HG03103 (cell line): Measurements from ENCODE around the gene STK39.

Source experiments
- ATAC-seq: cut with Tn5 transposase; IDR thresholded peaks from one replicate; pipeline ENCODE4 v1.9.1; 2021; ENCODE audit warnings: low read depth; ENCODE audit not compliant: unreplicated experiment

The STK39 gene

DNA sequence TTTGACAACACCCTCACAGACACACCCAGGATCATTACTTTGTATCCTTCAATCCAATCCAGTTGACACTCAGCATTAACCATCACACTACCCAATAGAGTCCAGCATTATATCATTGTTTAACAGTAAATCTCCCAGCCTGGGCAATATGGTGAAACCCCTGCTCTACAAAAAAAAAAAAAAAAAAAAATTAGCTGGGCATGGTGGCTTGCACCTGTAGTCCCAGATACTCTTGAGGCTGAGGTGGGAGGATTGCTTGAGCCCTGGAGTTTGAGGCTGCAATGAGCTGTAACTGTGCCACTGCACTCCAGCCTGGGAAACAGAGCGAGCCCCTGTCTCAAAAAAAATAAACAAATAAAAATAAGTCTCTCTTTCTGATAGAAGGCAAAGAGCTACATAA lies 304.0 kb downstream of the STK39 start:
- no peak for ATAC-seq

DNA sequence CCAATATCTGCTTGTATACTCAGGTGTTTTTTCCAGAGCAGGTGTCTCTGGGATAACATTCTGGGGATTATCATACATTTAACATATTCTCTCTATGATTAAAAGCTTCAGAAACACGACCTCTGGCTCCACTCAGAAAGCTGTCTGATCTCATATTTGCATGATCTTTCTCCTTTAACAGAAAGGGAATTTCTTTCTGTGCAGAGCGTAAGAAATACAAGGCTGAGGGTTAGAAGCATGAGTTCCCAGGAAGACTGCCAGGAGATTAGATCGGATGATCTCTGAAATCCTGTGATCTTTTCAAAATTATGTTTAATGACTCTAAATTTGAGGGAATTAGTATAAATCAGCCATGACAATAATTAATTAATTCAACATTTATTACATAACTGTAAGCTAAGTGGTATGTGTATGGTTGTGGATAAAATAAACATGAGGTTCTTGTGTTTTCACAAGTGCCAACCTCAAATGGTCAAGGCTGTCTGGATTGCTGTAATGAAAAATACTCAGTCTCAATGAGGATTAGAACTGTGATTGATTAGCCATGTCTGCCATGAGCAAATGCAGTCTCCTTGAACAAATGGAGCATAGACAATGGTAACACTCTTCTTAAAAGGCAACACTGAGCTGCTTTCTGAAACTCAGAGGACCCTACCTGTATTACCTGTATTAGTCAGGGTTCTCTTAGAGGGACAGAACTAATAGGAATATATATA lies 304.9 kb downstream of the STK39 start:
- ATAC-seq, result no peak

DNA sequence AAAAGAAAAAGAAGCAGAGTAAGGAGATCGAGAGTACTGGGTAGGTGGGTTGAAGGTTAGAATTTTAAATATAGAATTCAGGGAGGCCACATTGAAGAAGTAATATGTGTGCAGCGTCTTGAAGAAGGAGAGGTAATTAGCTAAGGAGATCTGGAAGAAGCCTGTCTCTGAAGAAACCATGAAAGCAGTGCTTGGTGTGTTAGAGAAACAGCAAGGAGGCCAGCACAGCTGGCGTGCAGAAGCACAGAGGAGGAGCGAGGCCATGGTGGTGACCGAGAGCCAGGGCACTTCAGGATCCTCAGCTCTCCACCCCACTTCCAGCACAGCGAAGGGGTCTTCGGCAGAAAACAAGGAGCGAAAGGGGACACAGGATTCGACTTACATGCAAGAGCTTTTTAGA lies 305.8 kb downstream of the STK39 start:
- no peak for ATAC-seq

DNA sequence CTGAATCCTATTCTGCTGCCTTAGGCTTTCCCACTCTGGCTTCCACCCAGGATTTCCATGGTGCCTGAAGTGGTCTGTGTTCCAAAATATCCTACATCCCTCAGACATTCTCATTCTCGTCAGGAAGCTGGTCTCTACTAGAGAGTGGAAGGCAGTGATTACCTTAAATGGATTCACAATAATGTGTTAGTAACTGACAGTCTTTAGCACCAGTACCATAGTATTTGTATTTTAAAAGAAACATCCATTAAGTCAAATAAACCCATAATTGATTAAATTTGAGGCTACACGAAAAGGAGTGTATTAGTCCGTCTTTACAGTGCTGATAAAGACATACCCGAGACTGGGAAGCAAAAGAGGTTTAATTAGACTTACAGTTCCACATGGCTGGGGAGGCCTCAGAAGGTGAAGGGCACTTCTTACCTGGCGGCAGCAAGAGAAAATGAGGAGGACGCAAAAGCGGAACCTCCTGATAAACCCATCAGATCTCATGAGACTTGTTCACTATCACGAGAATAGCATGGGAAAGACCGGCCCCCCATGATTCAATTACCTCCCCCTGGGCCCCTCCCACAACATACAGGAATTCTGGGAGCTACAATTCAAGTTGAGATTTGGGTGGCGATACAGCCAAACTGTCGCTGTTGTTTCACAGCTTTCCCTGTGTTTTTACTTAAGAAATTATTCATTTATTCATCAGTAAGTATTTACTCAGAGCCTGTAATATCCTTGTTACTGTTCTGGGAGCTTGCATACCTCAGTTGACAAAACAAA lies 306.5 kb downstream of the STK39 start:
- no peak for ATAC-seq

DNA sequence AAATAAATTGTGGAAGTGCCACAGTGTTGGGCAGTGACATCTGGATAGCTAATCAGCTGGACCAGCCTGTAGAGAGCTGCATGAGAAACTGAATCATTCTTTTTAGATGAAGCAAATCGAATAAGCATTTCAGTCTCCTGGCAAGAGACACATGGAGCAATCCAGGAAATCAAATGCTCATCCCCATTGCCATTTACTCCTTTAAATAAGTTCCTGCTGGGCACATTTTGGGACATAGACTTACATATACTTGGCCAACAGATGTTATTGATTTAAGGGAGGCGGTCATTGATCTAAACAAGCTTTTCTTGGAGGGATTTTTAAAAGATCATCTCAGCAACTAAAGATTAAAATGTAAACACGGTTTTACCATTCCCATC lies 307.1 kb downstream of the STK39 start:
- ATAC-seq, result no peak

DNA sequence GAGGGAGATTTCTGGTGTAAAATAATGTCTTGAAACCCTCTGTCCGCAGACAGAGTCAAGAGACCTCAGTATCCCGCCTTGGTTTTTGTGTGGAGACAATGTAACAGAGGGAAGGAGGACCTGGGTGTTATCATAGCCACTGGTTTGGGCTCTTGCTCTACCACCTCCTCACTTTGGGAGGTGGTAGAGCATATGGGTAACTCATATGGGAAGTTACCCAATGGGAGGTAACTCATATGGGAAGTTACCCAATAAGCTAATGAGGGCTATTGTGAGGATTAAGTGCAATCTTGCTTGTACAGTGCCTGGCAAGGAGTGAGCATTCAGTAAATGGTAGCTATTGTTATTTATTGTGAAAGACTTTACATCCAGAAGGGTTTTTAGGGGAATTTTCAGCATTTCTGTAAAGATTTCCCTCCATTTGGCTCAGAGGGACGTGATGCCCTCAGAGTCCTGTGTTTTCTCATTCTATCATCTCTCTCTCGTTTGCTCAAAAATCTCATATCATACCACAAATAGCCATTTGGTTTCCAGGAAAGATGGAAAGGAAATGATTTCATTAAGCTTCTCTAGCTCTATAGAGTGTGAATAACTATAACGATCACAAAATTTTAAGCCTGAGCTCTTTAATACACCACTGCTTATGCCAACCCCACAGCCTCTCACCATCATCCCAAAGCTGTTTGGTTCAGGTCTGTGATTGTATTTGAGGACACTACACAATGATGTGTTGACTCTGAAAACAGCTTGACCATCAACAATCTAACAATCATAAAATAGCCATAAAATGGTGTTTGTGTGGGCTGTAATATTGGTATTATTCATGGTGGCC lies 307.7 kb downstream of the STK39 start:
- ATAC-seq, result no peak

DNA sequence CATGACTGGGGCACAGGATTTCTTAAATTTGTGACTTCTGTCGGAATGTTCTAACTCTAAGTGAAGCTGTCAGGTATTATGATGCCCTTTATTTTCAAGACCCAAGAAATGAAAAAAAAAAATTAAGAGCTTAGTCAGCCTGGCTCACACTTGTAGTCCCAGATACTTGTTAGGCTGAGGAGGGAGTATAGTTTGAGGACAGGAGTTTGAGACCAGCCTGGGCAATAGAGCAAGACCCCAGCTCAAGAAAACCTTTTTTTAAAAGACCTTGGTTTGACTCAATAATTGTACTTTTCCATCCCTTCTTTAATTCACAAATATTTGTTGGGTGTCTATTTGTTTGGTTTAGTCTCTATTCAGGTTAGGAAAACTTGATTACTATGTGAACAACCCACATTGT lies 310.0 kb downstream of the STK39 start:
- ATAC-seq, result no peak

DNA sequence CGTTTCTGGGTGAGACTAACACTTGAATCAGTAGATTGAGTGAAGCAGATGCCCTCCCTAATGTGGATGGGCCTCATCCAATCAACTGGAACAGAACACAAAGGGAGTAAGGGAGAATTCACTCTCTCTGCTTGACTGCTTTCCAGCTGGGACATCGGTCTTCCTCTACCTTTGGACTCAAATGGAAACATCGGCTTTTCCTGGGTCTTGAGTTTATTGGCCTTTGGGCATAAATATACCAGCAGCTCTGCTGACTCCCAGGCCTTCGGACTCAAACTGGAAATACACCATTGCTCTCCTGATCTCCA lies 311.6 kb downstream of the STK39 start:
- ATAC-seq, result no peak

DNA sequence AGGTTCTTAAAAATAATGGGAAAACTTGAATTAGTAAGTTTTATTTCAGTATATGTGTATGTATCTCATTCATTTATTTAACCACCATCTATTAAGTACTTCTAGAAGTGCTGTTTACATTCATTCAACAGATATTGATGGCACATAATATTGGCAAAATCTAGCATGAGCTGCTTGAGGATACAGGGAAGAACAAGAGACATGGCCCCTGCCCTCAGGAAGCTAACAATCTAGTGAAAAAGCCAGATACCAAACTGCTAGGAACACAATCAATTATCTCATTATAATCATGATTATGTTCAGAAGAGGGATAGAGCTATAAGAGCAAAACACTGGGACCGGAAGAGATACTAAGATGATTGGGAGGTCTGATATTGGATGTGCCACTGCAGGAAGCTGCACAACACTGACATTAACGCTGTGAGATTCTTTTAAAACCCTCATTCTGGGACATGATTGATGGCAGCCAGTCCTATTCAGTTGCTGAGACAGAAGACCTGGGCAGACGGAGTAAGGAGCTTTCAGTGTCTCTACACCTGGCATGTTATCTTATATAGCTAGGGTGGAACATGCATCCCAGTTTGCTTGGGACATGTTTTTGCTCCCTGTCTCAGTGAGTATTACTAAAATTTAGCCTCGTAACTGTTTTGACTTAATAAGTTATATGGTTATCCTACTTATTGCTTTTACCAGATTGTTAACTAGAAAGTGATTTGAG lies 314.1 kb downstream of the STK39 start:
- no peak for ATAC-seq

DNA sequence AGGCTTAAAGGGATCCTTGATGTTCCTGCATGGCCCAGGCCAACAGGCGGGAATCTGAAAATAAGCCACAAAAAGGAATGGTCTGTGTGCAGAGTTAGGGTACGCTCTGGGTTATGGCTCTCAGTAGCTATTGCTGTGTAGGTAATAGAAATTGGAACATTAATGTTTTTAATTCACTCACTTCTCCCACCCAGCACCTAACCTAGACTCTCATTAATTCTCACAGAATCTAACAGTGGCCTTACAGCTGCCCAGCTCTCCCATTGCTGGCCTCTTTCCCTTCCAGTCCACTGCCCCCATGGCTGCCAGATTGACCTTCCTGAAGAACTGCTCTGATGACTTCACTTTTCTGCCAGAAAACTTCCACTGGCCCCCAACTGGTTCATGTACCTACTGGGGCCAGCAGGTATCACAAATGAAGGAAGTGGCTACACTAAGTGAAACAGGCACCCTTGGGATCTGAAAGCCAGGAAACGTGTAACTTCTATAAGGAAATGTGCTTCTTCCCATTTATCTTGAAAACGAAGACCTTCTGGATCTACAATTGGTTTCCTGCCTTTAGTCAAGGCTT lies 315.2 kb downstream of the STK39 start:
- no peak for ATAC-seq

DNA sequence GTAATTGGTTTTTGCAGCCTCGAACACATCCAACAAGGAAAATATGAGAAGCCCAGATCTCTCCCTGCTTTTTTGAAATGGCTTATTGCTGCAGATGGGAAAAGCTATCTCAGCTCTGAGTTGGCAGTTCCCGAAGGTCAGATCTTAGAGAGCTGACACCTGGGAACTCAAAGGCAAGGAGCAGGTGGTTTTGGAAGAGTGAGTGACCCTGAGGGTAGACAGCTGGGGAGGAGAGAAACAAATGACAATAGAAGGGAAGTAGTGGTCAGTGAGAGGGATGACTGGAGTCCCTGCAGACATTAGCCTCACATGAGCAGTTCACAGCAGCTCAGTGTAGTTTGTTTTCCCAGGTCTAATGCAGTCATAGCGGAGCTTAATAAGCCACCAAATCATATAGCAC lies 317.9 kb downstream of the STK39 start:
- ATAC-seq, result no peak

DNA sequence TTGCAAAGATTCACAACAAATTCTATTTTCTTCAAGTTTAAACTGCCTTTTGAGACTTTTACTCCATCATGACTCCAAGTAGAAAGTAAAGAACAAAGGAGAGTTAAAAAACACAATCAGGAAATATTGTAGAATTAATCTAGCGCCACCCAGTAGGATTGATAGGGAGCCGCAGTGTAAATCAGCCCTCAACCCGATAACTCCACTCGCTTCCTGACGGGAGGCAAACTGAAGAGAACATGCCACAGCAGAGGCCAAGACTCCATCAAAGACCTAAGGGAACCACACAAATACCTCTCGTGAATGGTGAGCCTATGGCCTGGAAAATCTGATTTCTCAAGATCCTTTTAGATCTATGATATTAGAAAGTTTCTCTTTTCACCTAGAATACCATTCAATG lies 319.0 kb downstream of the STK39 start:
- ATAC-seq, result no peak

DNA sequence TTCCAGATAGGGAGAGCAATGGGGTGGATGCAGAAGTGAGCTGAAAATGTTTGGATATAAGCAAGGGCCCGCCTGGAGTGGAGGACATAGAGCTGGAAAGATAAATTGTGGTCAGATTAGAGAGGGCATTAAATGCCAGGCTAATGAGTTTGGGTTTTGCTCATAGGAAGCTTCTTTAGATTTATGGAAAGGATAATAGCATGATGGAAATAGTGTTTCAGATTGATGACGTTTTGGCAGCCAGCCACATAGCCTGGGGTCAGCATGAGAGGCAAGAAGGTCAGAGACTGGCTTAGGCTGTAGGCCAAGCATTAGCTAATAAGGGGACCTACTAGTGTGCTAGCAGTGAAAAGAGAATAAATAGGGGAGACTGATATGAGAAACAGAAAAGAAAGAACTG lies 321.6 kb downstream of the STK39 start:
- ATAC-seq, result no peak

DNA sequence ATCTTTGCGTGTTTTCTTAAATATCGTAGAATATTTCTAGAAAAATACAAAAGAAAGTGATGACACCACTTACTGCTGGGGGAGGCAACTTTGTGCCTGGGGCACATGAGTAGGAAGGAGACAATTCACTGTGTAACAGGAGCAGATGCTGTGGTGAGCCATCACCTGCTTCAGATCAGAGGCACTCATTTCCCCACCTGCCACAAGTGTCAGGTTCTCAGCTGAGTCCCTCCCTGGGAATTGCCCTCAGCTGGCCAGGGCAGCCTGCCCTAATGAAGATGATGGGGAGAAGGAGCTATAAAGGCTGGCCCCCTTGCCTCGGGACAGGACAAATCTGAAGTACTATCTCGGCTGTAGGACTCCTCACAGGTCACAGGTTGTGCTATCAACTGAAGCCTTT lies 322.8 kb downstream of the STK39 start:
- ATAC-seq, result no peak

DNA sequence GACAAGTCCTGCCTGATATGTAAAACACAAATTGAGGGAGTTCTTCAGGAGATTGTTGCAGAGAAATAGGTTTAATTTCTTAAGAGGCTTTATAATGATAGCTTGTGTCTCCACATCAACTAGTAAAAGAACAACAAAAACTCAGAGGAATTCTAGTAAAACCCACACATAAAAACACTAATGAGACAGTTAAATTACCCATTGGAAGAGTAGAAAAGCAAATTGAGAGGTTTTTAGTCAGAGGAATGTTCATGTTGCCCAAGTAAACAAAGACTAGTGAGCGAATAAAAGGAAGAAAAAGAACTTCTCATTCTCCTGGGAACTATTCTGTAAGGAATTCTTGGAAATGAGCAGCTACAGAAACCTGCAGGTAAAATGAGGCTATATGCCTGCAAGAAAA lies 330.6 kb downstream of the STK39 start:
- no peak for ATAC-seq

DNA sequence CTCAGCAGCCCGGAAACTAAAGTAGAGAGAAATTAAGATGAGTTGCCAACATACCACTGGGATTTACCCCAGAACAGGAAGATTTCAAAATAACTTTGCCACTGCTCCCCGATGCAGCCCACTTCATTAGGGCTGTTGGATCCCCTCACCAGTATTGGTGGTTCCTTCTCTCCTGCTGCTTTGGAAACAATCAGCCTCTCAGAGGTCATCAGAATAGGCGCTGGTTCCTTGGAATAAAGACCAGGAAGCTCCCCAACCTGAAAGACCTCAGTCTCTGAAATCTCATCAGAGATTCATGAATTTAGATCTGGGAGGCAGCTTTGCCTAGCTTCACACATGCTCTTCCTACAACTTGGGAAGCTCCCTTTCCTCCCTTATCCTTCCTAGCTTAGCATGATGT lies 332.4 kb downstream of the STK39 start:
- ATAC-seq, result no peak

DNA sequence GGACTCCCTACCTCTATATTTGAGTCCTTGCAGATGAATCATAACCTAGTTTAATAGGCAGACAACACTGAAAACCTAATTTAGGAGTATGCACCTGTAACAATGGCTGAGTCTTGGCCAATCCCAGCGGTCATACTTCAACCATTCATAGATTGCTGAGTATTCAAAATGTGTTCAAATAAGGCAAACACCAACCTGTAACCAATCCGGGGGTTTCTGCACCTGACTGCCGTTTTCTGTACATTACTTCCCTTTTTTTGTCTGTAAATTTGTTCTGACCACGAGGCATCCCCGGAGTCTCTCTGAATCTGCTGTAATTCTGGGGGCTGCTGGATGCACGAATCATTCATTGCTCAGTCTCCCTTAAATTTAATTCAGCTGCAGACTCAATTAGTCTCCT lies 338.6 kb downstream of the STK39 start:
- peak; percentile 53 for ATAC-seq

DNA sequence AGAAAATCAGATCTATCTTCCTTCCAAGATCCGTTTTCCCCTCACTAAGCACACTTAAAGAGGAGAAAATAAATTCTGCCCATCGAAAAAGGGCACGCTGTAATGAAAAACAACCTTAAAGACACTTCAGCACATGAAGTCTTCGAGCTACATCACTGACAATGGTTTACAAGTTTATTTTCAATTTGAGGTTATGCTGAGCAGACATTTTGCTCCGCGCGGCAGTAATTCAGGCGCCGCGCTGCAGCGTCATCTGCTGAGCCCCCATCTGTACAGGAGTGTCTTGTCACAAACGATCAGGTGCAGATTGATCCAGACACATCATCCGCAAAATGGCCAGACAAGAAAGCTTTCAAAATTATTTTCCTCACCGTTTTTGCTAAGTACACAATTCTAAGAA lies 341.7 kb downstream of the STK39 start:
- no peak for ATAC-seq
